NCI-H460 (cell line): Measurements from ENCODE around the gene C11orf21. TPM values are rescaled to one million over a fixed set of nuclear protein-coding genes. Genes with fewer than 3 reads are reported as not detected.

Experiments
- DNase-seq: peaks from one replicate; pipeline ENCODE4 v3.0.0-alpha.2; 2016; ENCODE audit warnings: low read depth; ENCODE audit errors: extremely low read depth
- total RNA-seq: library from RNA; depleted of rRNA; stranded (reverse); fragments of >200 nt; shearing (Covaris generic); gene quantifications from 2 replicates; pipeline ENCODE4 v1.2.3, GENCODE V29; 2014

C11orf21 gene
- total RNA-seq, 1 experiment from 2014 or later = not detected

DNA sequence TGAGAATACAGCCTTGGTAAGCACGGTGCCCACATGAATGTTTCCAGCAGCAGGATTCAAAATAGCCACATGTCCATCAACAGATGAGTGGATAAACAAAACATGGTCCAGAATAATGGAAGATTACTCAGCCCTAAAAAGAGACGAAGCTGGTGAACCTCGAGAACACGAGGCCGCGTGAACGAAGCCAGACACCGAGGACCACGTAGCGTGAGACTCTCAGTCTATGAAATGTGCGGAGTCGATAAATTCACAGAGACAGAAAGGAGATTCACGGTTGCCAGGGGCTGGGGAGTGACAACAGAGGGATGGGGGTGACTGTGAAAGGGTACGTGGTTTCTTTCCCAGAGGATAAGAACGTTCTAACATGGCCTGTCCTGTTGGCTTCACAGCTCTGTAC is 28.4 kb downstream of the C11orf21 start:
- no peak for DNase-seq

DNA sequence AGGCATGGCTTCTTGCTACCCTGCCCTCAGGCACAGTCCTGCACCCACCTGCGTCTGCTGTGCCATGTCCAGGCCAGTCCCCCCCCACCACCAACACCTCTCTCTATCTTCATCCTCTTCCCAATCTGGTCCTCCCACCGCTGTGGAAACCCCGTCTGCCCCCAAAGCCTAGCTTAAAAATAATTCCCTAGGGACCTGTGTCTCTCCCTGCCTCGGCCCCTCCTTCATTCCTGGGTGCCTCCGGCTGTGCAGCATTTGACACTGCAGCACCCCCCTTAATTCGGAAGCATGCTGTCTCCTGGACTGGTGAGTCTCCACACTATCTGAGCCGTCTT is 28.8 kb downstream of the C11orf21 start:
- DNase-seq = no peak

DNA sequence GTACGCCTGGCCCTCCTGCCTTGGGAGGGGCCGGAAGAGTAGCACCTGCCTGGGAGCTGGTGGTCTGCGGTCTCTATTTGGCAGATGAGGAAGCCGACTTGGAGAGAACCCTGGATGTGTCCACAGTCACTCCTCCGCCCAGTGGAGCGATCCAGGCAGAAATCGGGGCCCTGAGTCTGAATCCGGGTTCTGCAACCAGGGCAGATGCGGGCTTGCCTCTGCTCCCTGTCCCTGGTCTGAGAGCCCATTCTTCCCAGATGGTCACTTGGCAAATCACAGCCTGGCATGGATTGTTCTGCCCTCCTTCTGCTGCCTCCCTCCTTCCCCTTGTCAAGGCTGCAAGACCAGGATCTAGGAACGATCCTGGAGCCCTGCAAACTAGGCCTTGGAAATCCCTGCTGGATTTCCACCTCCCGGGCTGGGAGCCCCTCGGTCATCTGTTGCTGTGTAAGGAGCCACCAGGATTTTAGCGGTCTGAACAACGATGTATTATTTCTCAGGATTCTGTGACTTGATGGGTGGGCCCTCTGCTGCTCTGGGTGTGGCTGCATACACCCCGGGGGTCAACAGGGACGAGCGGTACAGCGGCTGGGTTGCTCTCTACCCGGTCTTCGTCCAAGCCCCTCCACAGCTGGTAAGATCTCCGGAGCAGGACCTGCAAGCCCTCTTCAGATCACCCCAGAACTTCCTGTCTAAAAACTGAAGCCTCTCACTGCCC is 29.3 kb downstream of the C11orf21 start:
- DNase-seq = no peak

DNA sequence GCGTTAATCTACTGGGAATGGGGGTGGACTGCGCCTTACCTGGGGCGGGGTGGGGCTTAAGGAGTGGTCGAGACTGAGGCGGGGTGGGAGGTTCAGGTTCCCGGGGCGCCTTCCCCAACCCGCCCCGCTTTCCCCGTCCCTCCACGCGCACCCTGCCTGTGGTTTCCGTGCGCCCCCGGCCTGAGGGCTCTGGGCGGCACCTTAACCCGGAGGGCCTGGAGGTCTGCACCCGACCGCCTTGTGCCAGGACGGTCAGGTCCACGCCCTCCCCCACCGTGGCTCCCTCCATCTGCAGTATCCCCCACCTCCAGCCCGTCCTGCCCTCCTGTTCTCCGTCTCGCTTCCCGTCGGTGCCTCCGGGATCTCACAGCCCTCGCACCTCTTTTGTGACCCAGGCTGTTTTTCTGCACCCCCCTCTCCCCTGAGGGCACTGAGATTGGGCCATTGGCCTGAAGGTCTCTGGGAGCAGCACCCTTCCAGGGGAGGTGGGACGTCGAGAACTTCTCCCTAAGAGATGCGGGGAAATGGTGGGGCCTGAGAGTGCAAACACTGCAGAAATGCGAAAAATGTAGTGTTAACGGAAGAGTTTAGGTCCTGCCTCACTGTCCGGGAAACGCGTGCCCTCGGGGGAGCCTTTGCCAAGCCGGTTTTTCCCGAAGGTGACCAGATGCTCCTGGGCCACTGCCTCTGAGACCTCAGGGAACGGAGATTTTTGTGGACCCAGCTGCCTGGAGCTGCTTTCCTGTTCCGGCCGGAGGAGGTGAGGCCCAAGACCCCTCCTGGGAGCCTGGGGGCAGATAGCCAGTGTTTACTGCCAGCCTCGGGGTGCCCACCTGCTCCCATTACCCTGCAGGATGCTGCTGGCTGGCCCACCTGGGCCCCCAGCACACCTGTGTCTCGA is 30.1 kb downstream of the C11orf21 start:
- no peak for DNase-seq

DNA sequence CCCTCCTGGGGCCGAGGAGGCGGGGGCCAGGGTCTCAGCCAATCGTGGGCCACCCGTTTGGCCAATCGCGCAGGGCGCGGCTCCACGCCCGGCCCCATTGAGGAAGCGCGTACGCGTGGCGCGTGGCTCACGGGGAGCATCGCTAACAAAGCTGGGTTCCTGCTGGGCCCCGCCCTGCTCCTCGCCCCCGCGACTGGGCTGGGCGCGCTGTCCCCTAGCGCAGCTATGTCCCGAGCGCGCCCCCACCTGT is 30.7 kb downstream of the C11orf21 start:
- no peak for DNase-seq

DNA sequence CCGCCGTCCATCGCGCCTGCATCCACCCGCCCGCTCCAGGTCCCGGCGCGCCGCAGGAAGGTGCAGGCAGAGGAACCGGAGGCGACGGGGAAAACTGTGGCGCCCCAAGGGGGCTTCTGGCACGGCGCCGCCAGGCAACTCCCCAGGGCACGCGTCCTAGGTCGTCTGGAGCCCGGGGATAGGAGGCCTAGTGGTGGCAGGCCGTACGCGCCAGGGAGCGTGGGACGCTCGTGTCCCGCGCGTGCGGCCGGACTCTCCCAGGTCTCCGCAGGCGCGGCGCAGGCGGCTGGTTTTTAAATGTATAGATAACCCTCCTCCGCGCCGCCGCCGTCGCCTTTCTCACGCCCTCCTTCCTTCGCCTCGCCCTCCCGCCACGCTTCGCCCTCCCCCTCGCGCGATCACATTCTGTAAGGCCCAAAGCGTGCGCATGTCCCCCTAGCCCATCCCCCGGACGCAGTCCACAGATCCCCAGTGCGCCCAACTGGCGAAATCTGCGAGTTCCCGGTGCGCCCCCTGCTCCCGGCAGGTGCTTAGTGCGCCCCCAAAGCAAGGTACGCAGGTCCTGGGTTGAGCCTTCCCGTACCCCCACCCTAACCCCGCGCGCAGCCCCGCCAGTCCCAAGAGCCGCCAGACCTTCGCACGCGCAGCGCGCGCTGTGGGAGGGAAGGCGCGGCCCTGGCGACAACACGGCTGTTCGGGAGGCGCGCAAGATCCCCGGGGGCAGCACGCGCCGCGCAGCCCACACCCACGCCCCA is 31.2 kb downstream of the C11orf21 start, which contains the start of gene ASCL2:
Gene ASCL2, minus strand, starts transcription at position 267 of the 755 bp plus-strand sequence. Its CDS starts 256 bp downstream, at position 11.
- no peak for DNase-seq

DNA sequence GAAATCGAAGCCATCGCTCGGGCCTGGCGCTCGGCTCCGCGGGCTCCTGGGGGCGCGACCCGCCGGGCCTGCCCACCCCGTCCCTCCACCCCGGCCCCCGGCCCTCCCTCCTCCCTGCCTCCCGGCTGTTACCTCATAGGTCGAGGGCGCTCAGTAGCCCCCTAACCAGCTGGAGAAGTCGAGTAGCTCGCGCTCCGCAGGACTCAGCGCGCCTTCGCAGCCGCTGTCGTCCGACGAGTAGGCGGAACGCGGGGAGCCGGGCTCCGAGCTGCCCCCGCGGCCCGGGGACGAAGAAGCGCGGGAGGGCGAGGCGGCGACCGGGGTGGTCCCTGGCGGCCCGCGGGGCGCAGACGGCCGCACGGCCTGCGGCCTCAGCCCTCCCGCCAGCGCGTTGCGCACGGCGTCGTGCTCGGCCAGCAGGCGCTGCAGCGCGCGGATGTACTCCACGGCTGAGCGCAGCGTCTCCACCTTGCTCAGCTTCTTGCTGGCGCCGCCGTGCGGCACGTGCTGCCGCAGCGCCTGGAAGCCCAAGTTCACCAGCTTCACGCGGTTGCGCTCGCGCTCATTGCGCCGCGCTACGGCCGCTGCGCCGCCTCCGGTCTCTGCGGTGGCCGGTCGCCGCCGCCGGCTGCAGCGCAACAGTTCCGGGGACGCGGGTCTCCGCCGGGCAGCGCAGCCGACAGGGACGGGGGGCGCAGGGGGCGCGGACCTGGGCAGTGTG is 32.0 kb downstream of the C11orf21 start:
- DNase-seq = no peak

DNA sequence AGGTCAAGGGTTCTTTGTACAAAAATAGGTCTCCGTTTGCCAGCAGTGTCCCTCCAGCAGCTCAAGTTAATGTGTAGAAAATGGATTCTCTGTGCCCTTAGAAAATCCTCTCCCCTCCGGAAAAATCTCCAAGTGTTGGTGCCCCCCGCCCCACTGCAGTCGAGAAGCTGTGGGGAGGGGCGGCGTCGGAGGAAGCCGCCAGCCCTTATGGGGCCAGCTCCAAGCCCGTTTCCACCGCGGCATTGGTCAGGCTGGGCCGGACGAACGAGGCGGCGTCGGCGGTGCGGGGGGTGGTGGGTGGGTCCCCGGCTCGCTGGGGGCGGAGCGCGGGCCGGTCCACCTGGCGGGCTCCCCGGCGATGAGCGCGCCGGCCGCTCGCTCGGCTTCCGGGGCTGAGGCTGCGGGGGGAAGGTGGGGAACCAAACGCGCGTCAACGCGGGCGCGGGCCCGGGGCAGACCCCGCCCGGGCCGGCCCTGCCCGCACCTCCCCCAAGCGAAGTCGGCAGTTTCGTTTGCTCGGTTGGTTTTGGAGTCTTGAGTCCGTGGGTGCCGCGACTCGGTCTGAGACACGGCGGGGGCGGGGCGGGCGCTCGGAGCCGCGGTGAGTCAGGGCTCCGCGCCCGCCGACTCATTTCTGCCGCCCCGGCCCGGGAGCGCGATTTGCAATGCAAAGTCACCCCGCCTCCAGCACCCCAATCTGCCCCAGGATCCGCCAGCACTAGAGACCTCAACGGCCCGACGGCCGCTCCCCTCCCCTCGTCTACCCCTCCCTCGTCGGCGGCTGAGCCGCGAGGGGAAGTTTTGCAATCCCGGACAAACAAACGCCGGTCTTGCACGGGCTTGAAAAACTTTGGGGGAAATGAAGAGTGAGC is 32.8 kb downstream of the C11orf21 start:
- no peak for DNase-seq

DNA sequence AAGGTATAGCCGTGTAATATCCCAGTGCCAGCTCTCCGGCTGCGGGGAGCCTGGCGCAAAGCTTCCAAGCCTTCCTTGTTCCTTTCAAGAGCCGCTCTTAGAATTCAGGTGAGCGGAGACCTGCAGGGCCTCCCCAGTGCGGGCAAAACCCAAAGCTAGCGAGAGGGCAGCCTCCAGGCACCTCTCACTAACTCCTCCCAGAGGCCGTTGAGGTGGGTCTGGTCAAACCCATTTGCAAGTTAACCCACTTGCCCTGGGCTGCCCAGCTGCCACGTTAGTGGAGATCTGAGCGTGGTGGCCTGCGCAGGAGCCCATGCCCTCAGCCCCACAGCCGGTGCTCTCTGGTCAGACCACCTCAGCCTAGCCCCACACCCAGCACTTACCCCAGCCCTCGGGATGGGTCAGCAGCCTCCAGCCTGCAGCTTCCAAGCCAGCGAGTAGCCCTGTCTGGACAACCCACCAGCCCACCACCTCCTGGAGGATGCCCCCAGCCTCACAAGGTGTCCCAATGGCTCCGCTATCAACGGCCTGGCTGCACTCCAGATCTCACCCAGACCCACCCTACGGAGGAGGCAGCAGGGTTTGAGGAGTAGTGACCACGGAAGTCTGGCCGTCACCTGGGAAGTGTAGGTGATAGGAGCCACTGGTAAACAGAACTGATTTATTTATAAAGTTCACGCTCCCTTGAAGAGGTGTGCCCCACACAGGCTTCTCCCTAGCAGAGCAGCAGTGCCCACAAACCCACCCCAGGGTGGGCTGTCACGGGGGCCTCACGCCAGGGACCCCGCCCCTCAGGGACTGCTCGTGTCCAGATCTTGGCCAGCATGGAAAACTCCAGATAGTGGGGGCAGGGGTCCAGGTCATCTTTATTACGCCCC is 33.6 kb downstream of the C11orf21 start:
- DNase-seq = no peak

DNA sequence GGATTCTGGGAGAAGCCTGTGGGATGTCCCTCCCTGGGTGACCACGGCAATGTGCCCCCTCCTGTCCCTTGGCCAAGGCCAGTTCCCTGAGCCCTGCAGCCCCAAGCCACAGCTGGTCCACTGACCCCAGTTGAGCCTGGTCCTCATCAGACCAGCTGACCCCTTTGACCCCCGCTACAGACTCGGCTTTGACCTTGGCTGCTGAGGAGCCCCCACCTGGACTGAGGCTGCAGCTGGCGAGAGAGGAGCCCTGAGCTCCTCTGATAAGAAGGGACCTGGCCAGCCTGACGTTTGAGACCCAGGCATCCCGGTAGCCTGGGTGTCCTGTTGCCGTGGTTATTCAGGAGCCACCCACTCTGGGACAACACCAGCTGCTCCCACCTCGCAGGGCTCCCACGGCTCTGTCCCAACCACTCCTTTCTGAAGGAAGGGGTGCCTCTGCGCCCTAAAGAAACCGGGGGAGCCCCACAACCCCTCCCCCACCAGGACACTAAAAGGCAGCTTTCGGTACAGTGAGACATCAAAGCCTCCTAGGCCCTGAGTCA is 34.3 kb downstream of the C11orf21 start:
- no peak for DNase-seq

DNA sequence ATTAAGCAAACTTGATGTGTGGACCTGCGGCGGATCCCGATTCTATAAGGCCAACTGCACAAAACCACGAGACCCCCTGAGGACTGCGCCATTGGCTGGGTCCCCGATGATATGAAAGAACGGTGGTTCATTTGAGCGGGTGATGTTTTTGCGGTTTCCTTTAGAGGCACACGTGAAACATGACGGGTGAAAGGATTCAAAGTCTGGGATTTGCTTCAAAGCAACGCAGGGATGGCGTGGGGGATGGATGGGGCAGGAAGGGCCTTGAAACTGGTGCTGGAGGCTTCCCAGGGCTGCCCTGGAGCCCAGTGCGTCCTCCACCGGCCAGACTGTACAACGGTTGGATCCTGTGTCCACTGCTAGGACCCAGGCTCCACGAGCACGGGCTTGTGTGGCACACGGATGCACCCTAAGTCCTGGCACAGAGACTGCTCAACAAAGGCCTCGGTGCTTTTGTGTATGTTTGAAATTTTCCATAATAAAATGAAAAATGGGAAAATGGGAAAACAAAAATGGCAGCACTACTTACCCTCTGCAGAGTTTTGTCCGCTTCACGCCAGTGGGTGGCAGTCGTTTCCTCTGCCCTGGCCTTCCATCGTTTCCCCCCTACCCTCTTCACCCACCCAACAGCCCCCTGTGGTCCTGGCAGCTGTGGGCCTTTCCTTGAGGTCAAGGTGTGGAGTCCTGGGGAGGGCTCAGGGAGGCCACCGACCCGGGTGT is 35.0 kb downstream of the C11orf21 start:
- no peak for DNase-seq

DNA sequence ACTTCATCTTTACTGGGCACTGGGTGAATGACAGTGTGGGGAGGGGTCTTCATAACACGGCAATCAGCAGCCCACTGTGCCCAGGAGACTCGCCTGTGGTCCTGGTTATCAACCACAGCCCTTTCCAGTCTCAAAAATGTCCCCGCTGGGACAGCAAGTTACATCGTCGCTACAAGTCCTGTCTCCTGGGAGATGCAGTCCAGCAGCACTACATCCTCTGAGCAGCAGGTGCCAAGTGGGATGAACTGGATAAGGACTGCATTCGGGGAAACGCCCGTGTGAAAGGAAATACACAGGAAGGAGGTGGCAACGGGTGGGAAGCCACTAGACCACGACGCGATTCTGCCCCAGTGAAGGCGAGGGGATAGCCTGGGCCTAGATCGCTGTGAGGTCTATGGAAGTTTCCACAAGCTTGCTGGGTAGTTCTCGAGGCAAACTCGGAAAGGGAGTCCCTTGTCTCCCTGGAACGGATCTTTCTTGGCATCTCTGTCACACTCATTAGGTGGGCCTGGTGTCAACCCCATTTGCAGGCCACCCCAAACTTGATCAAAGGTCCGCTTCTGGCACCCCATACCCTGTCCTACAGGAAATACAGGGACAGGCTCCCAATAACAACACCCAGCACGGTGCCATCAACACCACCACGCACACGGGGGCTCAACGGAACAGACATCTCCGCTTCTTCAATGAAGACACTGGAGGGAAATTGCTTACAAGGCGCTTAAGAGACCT is 35.7 kb downstream of the C11orf21 start:
- no peak for DNase-seq

DNA sequence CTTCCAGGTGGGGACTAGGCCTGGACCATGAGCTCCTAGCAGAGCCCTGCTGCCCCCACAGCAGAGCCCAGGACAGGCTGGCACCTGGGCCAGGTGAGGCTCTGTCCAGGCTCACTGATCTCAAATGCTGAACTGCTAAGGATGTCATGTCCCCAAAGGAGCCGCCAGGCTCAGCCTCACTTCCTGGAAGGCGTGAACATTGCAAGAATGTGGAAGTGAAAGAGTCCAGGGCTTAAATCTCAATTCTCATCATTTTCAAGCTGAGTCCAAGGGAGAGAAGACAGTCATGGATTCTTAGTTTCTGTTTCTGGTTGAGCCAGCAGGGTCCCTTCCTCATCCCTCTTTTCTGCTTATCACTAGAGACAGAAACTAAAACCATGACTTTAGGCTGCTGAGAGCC is 36.3 kb downstream of the C11orf21 start:
- DNase-seq = no peak

DNA sequence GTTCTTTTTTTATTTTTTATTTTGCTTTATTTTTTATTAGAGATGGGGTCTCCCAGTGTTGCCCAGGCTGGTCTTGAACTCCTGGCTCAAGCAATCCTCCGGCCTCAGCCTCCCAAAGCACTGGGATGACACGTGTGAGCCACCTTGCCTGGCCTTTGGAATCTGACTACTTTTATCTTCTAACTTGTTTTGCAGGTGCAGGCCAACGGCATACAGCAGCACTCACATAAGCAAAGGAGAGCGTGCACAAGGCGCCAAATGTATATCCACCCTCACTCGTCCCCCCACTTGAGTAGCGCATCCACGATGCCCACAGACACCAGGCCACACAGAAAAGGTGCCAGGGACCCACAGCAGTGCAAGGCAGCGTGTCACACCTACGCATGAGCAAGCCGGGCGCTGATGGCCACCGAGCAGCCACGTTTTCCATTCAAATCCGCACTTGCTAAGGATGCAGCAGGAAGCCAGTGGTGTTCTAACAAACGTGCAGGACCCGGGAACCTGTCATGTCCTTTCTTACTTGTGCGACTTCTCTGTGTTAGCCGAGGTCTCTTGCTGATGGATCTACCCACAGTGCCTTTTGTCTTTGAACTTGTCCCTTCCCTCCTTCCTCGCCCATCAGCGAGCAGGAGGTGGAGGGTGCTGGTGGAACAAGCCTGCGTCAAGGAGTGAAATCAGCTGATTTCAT is 37.2 kb downstream of the C11orf21 start:
- DNase-seq = no peak

DNA sequence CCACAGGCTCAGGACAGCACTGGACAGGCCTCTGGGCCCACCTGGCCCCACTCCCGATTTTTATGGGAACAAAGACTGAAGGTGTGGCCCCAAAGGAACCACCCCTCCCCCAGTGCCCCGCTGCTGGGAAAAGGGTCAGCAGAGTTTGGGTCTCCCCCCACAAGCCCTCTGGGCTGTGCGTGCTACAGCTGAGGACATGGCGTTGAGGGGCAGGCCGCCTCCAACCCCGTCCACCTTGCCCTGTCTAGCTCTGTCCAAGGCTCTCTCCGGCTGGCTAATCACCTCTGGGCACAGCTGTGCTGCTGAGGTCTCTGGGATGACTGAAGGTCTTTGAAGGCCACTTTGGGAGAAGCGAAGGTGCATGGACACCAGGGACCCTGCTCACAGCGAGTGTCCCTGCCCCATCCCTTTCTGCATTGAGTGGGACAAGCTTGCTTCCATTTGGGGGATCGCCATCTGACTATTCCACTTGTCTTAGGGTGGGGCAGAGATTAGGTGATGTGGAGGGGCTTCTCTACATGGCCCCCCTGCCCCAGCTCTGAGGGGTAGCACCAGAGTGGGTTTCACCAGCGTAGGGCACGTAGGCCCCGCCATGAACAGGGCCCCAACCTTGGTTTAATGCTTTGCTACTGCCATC is 37.9 kb downstream of the C11orf21 start:
- no peak for DNase-seq

DNA sequence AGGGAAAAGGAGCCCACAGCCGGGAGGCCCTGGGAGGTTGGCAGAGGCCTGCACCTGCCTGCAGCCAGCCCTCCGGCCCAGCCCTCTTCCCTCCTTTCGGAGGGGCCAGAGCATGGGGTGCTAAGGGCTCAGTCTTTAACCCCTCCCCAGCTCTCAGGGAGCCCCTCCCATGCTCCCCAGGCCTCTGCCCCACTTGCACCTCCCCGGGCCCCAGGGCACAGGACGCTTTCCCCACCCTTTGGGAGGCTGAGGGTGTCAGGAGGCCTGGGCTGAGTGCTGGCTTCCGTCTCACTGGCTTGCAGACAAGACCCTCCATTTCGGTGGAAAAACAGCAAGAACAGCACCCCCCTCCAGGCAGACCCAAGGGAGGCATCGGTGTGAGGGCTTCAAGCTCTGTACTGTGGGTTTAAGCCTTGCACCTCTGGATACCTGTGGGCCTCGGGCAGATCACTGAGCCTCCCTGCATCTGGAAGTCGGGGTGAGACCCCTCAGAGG is 38.6 kb downstream of the C11orf21 start:
- DNase-seq = no peak
